Measurements from ENCODE around the gene DBNDD2.

DBNDD2 gene

DNA sequence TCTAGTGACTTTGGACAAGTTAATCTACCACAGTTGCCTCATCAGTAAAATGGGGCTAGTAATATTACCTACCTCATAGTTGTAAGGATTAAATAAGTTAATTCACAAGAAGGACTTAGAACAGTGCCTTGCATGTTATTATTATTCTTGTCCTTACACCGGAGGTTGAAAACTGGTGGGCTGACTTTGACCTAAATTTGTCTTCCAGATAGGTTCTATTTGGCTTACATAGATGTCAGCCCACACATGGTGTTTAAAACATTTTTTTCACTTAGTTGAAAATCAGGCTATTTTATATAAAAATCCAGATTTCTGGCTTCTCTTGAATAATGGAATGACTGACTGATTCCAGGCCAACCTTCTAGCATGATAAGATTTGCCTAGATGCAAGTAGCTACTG, 41.9 kb upstream of the DBNDD2 start:
- Histone ChIP-seq H3K36me3 (ENCODE audit: control insufficient read depth in 2 of 2, insufficient read depth in 1 of 2, low read length in 2 of 2) (peaks cover 0 to 40% of the 10 kb centered on the region in 2 experiments; a peak in 1 of 3 replicates), H3K4me1 (ENCODE audit: control insufficient read depth, insufficient read depth, low read length) (no peaks in the 10 kb centered on the region; the same call in 1 of the 2 replicates), H3K27ac (ENCODE audit: extremely low read depth, low read depth, low read length) (no peak overlapping the region), H3K4me3 (ENCODE audit: low read depth, low read length) (no peak overlapping the region), H3K9me3 (ENCODE audit: control insufficient read depth, insufficient read depth, low read depth, low read length) (no peaks in the 10 kb centered on the region)
- ChIA-PET CTCF (interaction anchor here (1.9 to 2.0 kb wide), 2 partner anchors 8 to 47 kb away, joined by 5 to 8 read pairs; no protein-coding TSS in a partner anchor), POLR2A (no interaction called here)
- no peak for TF ChIP-seq ZNF48 (tag by site-specific recombination; IDR thresholded peaks at IDR 0.05)
- no peak for TF ChIP-seq ZNF792 (tag by site-specific recombination; IDR thresholded peaks at IDR 0.05)
- TF ChIP-seq KLF8 (tag by site-specific recombination; IDR thresholded peaks at IDR 0.05) = no peak
- no peak for TF ChIP-seq ZNF239 (tag by site-specific recombination; IDR thresholded peaks at IDR 0.05)
- TF ChIP-seq ZNF266 (tag by site-specific recombination; IDR thresholded peaks at IDR 0.05; ENCODE audit: low read depth) = no peak
- no peak for TF ChIP-seq ZNF658 (tag by site-specific recombination; IDR thresholded peaks at IDR 0.05)
- TF ChIP-seq, protein P1, sequence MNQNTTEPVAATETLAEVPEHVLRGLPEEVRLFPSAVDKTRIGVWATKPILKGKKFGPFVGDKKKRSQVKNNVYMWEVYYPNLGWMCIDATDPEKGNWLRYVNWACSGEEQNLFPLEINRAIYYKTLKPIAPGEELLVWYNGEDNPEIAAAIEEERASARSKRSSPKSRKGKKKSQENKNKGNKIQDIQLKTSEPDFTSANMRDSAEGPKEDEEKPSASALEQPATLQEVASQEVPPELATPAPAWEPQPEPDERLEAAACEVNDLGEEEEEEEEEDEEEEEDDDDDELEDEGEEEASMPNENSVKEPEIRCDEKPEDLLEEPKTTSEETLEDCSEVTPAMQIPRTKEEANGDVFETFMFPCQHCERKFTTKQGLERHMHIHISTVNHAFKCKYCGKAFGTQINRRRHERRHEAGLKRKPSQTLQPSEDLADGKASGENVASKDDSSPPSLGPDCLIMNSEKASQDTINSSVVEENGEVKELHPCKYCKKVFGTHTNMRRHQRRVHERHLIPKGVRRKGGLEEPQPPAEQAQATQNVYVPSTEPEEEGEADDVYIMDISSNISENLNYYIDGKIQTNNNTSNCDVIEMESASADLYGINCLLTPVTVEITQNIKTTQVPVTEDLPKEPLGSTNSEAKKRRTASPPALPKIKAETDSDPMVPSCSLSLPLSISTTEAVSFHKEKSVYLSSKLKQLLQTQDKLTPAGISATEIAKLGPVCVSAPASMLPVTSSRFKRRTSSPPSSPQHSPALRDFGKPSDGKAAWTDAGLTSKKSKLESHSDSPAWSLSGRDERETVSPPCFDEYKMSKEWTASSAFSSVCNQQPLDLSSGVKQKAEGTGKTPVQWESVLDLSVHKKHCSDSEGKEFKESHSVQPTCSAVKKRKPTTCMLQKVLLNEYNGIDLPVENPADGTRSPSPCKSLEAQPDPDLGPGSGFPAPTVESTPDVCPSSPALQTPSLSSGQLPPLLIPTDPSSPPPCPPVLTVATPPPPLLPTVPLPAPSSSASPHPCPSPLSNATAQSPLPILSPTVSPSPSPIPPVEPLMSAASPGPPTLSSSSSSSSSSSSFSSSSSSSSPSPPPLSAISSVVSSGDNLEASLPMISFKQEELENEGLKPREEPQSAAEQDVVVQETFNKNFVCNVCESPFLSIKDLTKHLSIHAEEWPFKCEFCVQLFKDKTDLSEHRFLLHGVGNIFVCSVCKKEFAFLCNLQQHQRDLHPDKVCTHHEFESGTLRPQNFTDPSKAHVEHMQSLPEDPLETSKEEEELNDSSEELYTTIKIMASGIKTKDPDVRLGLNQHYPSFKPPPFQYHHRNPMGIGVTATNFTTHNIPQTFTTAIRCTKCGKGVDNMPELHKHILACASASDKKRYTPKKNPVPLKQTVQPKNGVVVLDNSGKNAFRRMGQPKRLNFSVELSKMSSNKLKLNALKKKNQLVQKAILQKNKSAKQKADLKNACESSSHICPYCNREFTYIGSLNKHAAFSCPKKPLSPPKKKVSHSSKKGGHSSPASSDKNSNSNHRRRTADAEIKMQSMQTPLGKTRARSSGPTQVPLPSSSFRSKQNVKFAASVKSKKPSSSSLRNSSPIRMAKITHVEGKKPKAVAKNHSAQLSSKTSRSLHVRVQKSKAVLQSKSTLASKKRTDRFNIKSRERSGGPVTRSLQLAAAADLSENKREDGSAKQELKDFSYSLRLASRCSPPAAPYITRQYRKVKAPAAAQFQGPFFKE (tag by site-specific recombination; IDR thresholded peaks at IDR 0.05; ENCODE audit: borderline replicate concordance) = no peak
- no peak for TF ChIP-seq ZNF76 (tag by site-specific recombination; IDR thresholded peaks at IDR 0.05; ENCODE audit: borderline replicate concordance, low read depth)
- TF ChIP-seq GFI1B (tag by site-specific recombination; IDR thresholded peaks at IDR 0.05) = no peak
- TF ChIP-seq, protein P2, sequence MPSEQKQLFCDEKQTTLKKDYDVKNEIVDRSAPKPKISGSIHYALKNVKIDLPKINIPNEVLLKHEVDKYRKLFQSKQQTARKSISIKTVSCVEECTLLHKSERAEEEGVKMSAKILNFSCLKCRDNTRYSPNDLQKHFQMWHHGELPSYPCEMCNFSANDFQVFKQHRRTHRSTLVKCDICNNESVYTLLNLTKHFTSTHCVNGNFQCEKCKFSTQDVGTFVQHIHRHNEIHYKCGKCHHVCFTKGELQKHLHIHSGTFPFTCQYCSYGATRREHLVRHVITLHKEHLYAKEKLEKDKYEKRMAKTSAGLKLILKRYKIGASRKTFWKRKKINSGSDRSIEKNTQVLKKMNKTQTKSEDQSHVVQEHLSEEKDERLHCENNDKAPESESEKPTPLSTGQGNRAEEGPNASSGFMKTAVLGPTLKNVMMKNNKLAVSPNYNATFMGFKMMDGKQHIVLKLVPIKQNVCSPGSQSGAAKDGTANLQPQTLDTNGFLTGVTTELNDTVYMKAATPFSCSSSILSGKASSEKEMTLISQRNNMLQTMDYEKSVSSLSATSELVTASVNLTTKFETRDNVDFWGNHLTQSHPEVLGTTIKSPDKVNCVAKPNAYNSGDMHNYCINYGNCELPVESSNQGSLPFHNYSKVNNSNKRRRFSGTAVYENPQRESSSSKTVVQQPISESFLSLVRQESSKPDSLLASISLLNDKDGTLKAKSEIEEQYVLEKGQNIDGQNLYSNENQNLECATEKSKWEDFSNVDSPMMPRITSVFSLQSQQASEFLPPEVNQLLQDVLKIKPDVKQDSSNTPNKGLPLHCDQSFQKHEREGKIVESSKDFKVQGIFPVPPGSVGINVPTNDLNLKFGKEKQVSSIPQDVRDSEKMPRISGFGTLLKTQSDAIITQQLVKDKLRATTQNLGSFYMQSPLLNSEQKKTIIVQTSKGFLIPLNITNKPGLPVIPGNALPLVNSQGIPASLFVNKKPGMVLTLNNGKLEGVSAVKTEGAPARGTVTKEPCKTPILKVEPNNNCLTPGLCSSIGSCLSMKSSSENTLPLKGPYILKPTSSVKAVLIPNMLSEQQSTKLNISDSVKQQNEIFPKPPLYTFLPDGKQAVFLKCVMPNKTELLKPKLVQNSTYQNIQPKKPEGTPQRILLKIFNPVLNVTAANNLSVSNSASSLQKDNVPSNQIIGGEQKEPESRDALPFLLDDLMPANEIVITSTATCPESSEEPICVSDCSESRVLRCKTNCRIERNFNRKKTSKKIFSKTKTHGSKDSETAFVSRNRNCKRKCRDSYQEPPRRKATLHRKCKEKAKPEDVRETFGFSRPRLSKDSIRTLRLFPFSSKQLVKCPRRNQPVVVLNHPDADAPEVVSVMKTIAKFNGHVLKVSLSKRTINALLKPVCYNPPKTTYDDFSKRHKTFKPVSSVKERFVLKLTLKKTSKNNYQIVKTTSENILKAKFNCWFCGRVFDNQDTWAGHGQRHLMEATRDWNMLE (tag by site-specific recombination; conservative IDR thresholded peaks at IDR 0.05; ENCODE audit: low read depth) = no peak

DNA sequence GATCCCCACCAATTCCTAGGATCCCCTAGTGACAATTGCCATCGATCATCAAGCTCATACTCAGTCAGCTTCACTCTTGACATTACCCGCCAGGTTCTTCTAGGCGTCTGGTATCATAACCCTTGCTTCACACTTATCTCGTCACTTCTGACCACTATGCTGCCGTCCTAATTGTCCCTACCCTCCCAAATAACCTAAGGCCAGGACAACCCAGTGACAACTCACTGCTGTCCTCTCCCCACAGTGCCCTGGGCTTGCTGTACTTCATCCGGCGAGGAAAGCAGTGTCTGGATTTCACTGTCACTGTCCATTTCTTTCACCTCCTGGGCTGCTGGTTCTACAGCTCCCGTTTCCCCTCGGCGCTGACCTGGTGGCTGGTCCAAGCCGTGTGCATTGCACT, 41.5 kb upstream of the DBNDD2 start:
- H3K4me3 ChIP-seq (ENCODE audit: low read depth, low read length) = no peak overlapping the region
- no peak overlapping the region for H3K27ac ChIP-seq (ENCODE audit: extremely low read depth, low read depth, low read length)
- H3K4me1 ChIP-seq (ENCODE audit: control insufficient read depth, insufficient read depth, low read length) = no peaks in the 10 kb centered on the region; the same call in 1 of the 2 replicates
- POLR2A ChIA-PET = no interaction called here
- CTCF ChIA-PET = interaction anchor here (1.1 to 1.9 kb wide), 2 partner anchors 47 to 83 kb away, joined by 3 to 5 read pairs; no protein-coding TSS in a partner anchor
- no peaks in the 10 kb centered on the region for H3K9me3 ChIP-seq (ENCODE audit: control insufficient read depth, insufficient read depth, low read depth, low read length)
- peaks cover 0 to 40% of the 10 kb centered on the region in 2 experiments; a peak in 1 of 3 replicates for H3K36me3 ChIP-seq (ENCODE audit: control insufficient read depth in 2 of 2, insufficient read depth in 1 of 2, low read length in 2 of 2)
- TF ChIP-seq, protein P3, sequence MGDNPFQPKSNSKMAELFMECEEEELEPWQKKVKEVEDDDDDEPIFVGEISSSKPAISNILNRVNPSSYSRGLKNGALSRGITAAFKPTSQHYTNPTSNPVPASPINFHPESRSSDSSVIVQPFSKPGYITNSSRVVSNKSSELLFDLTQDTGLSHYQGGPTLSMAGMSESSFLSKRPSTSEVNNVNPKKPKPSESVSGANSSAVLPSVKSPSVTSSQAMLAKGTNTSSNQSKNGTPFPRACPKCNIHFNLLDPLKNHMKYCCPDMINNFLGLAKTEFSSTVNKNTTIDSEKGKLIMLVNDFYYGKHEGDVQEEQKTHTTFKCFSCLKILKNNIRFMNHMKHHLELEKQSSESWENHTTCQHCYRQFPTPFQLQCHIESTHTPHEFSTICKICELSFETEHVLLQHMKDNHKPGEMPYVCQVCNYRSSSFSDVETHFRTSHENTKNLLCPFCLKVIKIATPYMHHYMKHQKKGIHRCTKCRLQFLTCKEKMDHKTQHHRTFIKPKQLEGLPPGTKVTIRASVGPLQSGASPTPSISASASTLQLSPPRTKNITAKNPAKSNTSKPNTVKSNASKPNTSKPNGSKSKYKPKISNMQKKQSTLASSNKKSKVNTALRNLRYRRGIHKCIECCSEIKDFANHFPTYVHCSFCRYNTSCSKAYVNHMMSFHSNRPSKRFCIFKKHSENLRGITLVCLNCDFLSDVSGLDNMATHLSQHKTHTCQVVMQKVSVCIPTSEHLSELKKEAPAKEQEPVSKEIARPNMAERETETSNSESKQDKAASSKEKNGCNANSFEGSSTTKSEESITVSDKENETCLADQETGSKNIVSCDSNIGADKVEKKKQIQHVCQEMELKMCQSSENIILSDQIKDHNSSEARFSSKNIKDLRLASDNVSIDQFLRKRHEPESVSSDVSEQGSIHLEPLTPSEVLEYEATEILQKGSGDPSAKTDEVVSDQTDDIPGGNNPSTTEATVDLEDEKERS (tag by site-specific recombination; IDR thresholded peaks at IDR 0.05) = no peak
- TF ChIP-seq KLF7 (tag by site-specific recombination; IDR thresholded peaks at IDR 0.05; ENCODE audit: borderline replicate concordance) (no peak), ZNF561 (tag by site-specific recombination; IDR thresholded peaks at IDR 0.05; ENCODE audit: borderline replicate concordance) (no peak), ZNF140 (tag by site-specific recombination; IDR thresholded peaks at IDR 0.05) (no peak), ZNF221 (tag by site-specific recombination; IDR thresholded peaks at IDR 0.05; ENCODE audit: borderline replicate concordance) (no peak)
- TF ChIP-seq, protein P4, sequence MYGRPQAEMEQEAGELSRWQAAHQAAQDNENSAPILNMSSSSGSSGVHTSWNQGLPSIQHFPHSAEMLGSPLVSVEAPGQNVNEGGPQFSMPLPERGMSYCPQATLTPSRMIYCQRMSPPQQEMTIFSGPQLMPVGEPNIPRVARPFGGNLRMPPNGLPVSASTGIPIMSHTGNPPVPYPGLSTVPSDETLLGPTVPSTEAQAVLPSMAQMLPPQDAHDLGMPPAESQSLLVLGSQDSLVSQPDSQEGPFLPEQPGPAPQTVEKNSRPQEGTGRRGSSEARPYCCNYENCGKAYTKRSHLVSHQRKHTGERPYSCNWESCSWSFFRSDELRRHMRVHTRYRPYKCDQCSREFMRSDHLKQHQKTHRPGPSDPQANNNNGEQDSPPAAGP (tag by site-specific recombination; IDR thresholded peaks at IDR 0.05) = no peak
- TF ChIP-seq, protein P5, sequence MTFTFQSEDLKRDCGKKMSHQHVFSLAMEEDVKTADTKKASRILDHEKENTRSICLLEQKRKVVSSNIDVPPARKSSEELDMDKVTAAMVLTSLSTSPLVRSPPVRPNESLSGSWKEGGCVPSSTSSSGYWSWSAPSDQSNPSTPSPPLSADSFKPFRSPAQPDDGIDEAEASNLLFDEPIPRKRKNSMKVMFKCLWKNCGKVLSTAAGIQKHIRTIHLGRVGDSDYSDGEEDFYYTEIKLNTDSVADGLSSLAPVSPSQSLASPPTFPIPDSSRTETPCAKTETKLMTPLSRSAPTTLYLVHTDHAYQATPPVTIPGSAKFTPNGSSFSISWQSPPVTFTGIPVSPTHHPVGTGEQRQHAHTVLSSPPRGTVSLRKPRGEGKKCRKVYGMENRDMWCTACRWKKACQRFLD (tag by site-specific recombination; IDR thresholded peaks at IDR 0.05) = no peak

Data from HEK293 (cell line).